22Rv1 (cell line): ENCODE measurements around the gene CCDC187.

Experiments
- H3K27ac ChIP-seq: fragments of 450-650 bp; 2 replicates; pipeline ENCODE4 v1.5.1; 2017
- CTCF ChIP-seq: fragments of 450-650 bp; IDR thresholded peaks from 2 replicates; pipeline ENCODE4 v1.5.1; 2017; ENCODE audit warnings: mild to moderate bottlenecking
- ZFX ChIP-seq: fragments of 450-650 bp; IDR thresholded peaks from 2 replicates; pipeline ENCODE4 v1.6.1; 2017; ENCODE audit warnings: antibody characterized with exemption, borderline replicate concordance

Gene CCDC187

GRCh38 chr9:136304981-136305380, 1.1 kb upstream of the CCDC187 start:
- no peak for TF ChIP-seq CTCF
- TF ChIP-seq ZFX = no peak
- H3K27ac ChIP-seq = no peak overlapping the region

- TF ChIP-seq ZFX (no peak), CTCF (no peak)
- H3K27ac ChIP-seq = no peak overlapping the region
Measured at GRCh38 chr9:136304456-136304855, 562 bp upstream of the CCDC187 start.

GRCh38 chr9:136303066-136303824, 649 bp downstream of the CCDC187 start:
- no peak for TF ChIP-seq ZFX
- no peak for TF ChIP-seq CTCF
- H3K27ac ChIP-seq = no peak overlapping the region

GRCh38 chr9:136302527-136302926, 1.4 kb downstream of the CCDC187 start:
- H3K27ac ChIP-seq = no peak overlapping the region
- TF ChIP-seq ZFX = no peak
- TF ChIP-seq CTCF = no peak

GRCh38 chr9:136300866-136301265, 3.0 kb downstream of the CCDC187 start:
- TF ChIP-seq CTCF (no peak), ZFX (no peak)

GRCh38 chr9:136300016-136300545, 3.8 kb downstream of the CCDC187 start:
- H3K27ac ChIP-seq = no peak overlapping the region
- TF ChIP-seq CTCF (no peak), ZFX (no peak)

More at GRCh38 chr9:136300866-136301265, 3.0 kb downstream of the CCDC187 start:
- H3K27ac ChIP-seq = no peak overlapping the region

GRCh38 chr9:136299541-136299940, 4.4 kb downstream of the CCDC187 start:
- TF ChIP-seq ZFX (no peak), CTCF (no peak)
- H3K27ac ChIP-seq = no peak overlapping the region
